CD4-positive, CD25-positive, alpha-beta regulatory T cell (primary cell): ENCODE data around the gene APCDD1L. TPM values are rescaled to one million over a fixed set of nuclear protein-coding genes. Genes with fewer than 3 reads are reported as not detected.

Source experiments
- ATAC-seq, 2 donors: fragments of 150-1000 bp; cut with Tn5 transposase; one replicate each; pipeline ENCODE4 v1.10.0; 2021; ENCODE audit warnings: low read depth in 2 of 2, moderate number of reproducible peaks in 2 of 2, moderate library complexity in 1 of 2
- DNase-seq, 3 donors: peaks; one replicate each; pipeline versions ENCODE4 v3.0.0 to v3.0.0-alpha.2; 2012 to 2022; ENCODE audit warnings: mixed read lengths in 1 of 3
- H3K27ac ChIP-seq: one replicate; pipeline ENCODE4 v1.7.0; 2013; ENCODE audit warnings: mild to moderate bottlenecking, low read length; ENCODE audit not compliant: insufficient read depth, poor library complexity, severe bottlenecking
- H3K27me3 ChIP-seq: one replicate; pipeline ENCODE4 v1.7.0; 2013; ENCODE audit warnings: low read length; ENCODE audit not compliant: control insufficient read depth, insufficient read depth
- H3K36me3 ChIP-seq: one replicate; pipeline ENCODE4 v1.7.0; 2013; ENCODE audit warnings: mild to moderate bottlenecking, low read length, moderate library complexity; ENCODE audit not compliant: control insufficient read depth, insufficient read depth
- H3K4me1 ChIP-seq: 2 replicates; pipeline ENCODE4 v1.7.0; 2013; ENCODE audit warnings: mild to moderate bottlenecking, low read length; ENCODE audit not compliant: insufficient read depth, control insufficient read depth, poor library complexity, severe bottlenecking
- H3K4me3 ChIP-seq: one replicate; pipeline ENCODE4 v1.7.0; 2013; ENCODE audit warnings: low read depth, mild to moderate bottlenecking, low read length, moderate library complexity
- H3K9me3 ChIP-seq, 2 experiments: 1 replicate in 1 of 2; 2 replicates in 1 of 2; pipeline ENCODE4 v1.7.0; 2013; ENCODE audit warnings: low read length in 2 of 2, mild to moderate bottlenecking in 1 of 2, moderate library complexity in 1 of 2; ENCODE audit not compliant: control insufficient read depth in 2 of 2
- H3K27ac Mint-ChIP-seq, 3 donors: one replicate each; pipeline ENCODE4 v1.8.0; 2020 to 2022; ENCODE audit warnings: mild to moderate bottlenecking in 3 of 3, mixed read lengths in 3 of 3, moderate library complexity in 2 of 3
- H3K27me3 Mint-ChIP-seq: one replicate; pipeline ENCODE4 v1.8.0; 2022; ENCODE audit warnings: mild to moderate bottlenecking, mixed read lengths
- H3K36me3 Mint-ChIP-seq: one replicate; pipeline ENCODE4 v1.8.0; 2020; ENCODE audit warnings: mixed read lengths
- H3K4me1 Mint-ChIP-seq, 4 donors: one replicate each; pipeline ENCODE4 v1.8.0; 2020 to 2022; ENCODE audit warnings: mixed read lengths in 4 of 4, mild to moderate bottlenecking in 1 of 4
- H3K4me3 Mint-ChIP-seq, 4 donors: one replicate each; pipeline ENCODE4 v1.8.0; 2020 to 2022; ENCODE audit warnings: mild to moderate bottlenecking in 4 of 4, mixed read lengths in 4 of 4, moderate library complexity in 3 of 4
- H3K9me3 Mint-ChIP-seq, 7 donors: one replicate each; pipeline ENCODE4 v1.8.0; 2020 to 2022; ENCODE audit warnings: mixed read lengths in 7 of 7, mild to moderate bottlenecking in 3 of 7, moderate library complexity in 2 of 7
- polyA plus RNA-seq, 4 donors: library from polyadenylated mRNA; unstranded; fragments of 300-500 nt; fragmentation: Illumina TruSeq; gene quantifications; one replicate each; pipeline ENCODE4 v1.2.3, GENCODE V29; 2021
- total RNA-seq: library from RNA; stranded (reverse); gene quantifications from one replicate; pipeline ENCODE4 v1.2.3, GENCODE V29; 2022

APCDD1L gene
- total and polyA plus RNA-seq, 5 donors from 2014 or later: 0.62 TPM; not detected in 4

- no peak overlapping the region for H3K27ac ChIP-seq
- Mint-ChIP-seq H3K36me3 (no peaks in the 10 kb centered on the region), H3K4me3 (no peak overlapping the region), H3K9me3 (no peaks in the 10 kb centered on the region), H3K4me1 (no peaks in the 10 kb centered on the region), H3K27me3 (no peaks in the 10 kb centered on the region), H3K27ac (no peak overlapping the region)
- no peaks in the 10 kb centered on the region for H3K4me1 ChIP-seq
- no peak for DNase-seq
- no peak for ATAC-seq
- H3K4me3 ChIP-seq: no peak overlapping the region
- no peaks in the 10 kb centered on the region for H3K27me3 ChIP-seq
- H3K9me3 ChIP-seq: no peaks in the 10 kb centered on the region
- no peaks in the 10 kb centered on the region for H3K36me3 ChIP-seq
Observed at GRCh38 chr20:58469616-58470015, 45.6 kb downstream of the APCDD1L start.

DNA sequence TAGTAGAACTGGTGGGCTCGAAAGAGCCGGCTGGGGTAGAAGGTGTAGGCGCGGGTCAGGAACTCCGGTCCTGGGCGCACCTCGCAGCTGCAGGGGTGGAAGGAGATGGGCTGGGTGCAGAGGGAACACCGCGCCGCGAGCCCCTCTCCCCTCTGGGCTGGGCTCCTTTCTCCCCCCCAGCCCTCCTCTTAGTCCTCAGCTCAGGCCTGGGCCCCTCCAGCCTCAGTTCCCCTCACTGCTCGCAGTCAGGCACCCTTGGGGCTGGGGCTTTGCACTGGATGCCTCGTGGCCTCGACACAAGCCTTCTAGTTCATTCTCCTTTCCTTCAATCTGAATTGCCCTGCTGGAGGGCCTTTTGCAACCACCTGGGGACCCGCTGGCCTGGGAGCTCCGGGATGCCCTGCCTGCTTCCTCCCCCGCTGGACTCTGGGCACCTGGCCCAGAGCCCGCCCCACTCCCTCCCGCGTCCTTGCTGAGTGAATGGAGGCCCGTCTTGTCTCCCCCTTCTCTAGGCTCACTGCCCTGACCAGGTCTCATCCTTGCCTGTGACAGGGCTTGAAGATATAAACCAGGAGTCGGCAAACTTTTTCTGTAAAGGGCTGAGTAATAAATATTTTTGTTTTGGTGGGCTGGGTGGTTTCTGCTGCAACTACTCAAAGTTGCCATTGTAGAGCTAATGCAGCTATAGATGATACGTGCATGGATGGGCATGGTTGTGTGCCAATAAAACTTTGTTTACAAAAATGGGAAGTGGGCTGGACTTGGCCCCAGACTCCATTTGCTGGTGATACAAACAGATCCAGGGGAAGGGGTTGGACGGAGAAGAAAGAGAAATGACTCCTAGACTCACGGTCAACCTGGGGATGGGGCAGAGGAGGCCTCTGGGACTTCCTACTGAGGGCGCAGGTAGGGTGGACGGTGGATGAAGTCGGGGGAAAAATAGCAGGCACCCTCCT lies 47.3 kb downstream of the APCDD1L start:
- Mint-ChIP-seq H3K9me3 (no peaks in the 10 kb centered on the region), H3K4me3 (no peak overlapping the region), H3K36me3 (no peaks in the 10 kb centered on the region), H3K27ac (peak overlapping the region in 1 of 3 donors; percentile 48), H3K27me3 (no peaks in the 10 kb centered on the region), H3K4me1 (no peaks in the 10 kb centered on the region)
- Histone ChIP-seq H3K36me3 (no peaks in the 10 kb centered on the region), H3K27ac (no peak overlapping the region), H3K4me1 (no peaks in the 10 kb centered on the region), H3K9me3 (no peaks in the 10 kb centered on the region), H3K4me3 (no peak overlapping the region), H3K27me3 (no peaks in the 10 kb centered on the region)
- DNase-seq: no peak
- no peak for ATAC-seq

DNA sequence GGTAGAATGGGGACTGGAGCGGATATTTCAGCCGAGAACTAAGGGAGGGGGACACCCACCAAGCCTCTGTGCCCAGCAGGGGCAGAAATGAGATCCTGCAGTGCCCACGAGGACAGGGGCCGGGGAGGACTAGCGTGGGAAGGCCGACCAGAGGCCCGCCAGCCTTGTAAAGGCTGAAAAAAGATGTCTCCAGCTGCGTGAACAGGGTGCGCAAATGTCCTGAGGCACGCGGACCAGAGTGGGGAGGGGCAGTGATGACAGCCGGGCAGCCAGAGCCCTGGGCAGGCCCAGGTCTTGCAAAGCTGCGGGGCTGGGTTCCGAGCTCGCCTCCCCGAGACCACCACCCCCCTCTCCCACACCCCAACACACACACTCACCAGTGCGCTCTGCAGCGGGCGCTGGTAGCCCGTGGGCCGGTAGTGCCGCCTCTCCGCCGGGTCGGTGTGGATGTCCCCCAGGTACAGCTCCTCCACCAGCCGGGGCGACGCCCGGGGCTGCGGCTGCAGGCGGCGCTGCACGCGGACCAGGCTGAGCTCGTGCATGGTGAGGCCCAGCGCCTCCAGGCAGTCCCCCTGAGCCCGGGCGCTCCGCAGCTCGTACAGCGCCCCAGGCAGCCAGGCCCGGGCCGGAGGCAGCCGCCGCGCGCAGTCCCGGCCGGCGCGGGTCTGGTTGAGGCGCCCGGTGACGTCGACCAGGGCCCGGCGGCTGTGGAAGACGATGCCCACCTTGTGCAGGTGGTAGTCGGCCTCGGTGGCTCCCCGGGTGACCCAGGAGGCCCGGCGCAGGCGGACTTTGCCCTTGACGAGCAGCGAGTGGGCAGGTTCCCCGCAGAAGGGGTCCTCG lies 48.2 kb downstream of the APCDD1L start:
- H3K27me3 ChIP-seq: no peaks in the 10 kb centered on the region
- DNase-seq: no peak
- Mint-ChIP-seq H3K4me3 (no peak overlapping the region), H3K4me1 (no peaks in the 10 kb centered on the region), H3K27me3 (no peaks in the 10 kb centered on the region), H3K36me3 (no peaks in the 10 kb centered on the region), H3K9me3 (no peaks in the 10 kb centered on the region), H3K27ac (no peak overlapping the region)
- H3K9me3 ChIP-seq: no peaks in the 10 kb centered on the region
- no peaks in the 10 kb centered on the region for H3K4me1 ChIP-seq
- no peak overlapping the region for H3K4me3 ChIP-seq
- H3K36me3 ChIP-seq: no peaks in the 10 kb centered on the region
- ATAC-seq: no peak
- no peak overlapping the region for H3K27ac ChIP-seq

GRCh38 chr20:58466095-58466708 lies 49.0 kb downstream of the APCDD1L start:
- Histone ChIP-seq H3K36me3 (no peaks in the 10 kb centered on the region), H3K27me3 (no peaks in the 10 kb centered on the region), H3K4me1 (no peaks in the 10 kb centered on the region), H3K27ac (no peak overlapping the region), H3K4me3 (no peak overlapping the region), H3K9me3 (no peaks in the 10 kb centered on the region)
- ATAC-seq (no peak), DNase-seq (no peak)
- Mint-ChIP-seq H3K4me1 (no peaks in the 10 kb centered on the region), H3K27ac (peak overlapping the region in 1 of 3 donors; percentile 38), H3K27me3 (no peaks in the 10 kb centered on the region), H3K9me3 (no peaks in the 10 kb centered on the region), H3K36me3 (no peaks in the 10 kb centered on the region), H3K4me3 (no peak overlapping the region)

GRCh38 chr20:58464838-58465237 lies 50.4 kb downstream of the APCDD1L start:
- Histone ChIP-seq H3K9me3 (no peaks in the 10 kb centered on the region), H3K27ac (no peak overlapping the region), H3K36me3 (no peaks in the 10 kb centered on the region), H3K27me3 (no peaks in the 10 kb centered on the region), H3K4me3 (no peak overlapping the region), H3K4me1 (no peaks in the 10 kb centered on the region)
- Mint-ChIP-seq H3K9me3 (no peaks in the 10 kb centered on the region), H3K27ac (no peak overlapping the region), H3K4me1 (no peaks in the 10 kb centered on the region), H3K27me3 (no peaks in the 10 kb centered on the region), H3K4me3 (no peak overlapping the region), H3K36me3 (no peaks in the 10 kb centered on the region)
- no peak for DNase-seq
- ATAC-seq: no peak

DNA sequence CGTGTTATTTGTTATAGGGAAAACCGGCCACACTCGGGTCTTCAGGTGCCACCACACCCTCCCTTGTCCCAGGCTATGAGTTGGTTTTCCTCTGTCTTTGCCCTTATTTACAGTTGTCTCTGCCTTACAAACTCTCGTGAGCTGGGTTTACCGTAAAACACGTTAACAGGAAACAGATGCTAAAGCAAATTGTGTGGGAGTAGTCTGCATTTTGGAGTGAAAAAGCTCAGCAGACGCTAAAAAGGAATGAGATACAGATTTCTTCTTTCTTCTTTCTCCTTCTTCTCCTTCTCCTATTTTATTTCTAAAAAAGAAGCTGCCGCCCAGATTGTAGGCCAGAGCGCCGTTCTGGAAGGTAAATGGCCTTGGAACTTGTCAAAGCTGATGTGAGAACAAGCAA lies 51.9 kb downstream of the APCDD1L start:
- no peaks in the 10 kb centered on the region for H3K9me3 Mint-ChIP-seq
- H3K4me3 Mint-ChIP-seq: no peak overlapping the region
- no peak for ATAC-seq
- DNase-seq: no peak
- H3K27ac ChIP-seq: no peak overlapping the region
- H3K27me3 ChIP-seq: no peaks in the 10 kb centered on the region
- no peak overlapping the region for H3K4me3 ChIP-seq
- no peaks in the 10 kb centered on the region for H3K4me1 ChIP-seq
- H3K36me3 Mint-ChIP-seq: peaks cover 4% of the 10 kb centered on the region
- H3K36me3 ChIP-seq: no peaks in the 10 kb centered on the region
- H3K4me1 Mint-ChIP-seq: no peaks in the 10 kb centered on the region
- no peak overlapping the region for H3K27ac Mint-ChIP-seq
- H3K27me3 Mint-ChIP-seq: no peaks in the 10 kb centered on the region
- H3K9me3 ChIP-seq: no peaks in the 10 kb centered on the region

DNA sequence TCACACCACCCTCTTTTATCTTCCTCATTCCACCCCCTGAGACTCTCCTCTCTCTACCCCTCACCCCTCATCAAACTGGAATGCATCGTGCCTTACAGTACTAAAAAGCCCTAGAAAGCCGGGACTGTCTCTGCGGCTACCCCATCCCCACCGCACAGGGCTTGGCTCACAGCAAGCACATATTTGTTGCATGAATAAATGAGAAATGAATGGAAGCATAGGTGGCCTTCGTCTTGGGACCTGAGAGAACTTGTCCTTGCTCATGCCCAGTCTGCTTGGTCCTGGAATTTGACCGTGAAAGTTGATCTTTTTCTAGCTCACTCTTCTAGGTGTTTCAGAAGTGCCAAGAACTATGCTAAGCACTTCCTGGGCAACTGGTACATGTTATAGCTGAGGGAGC lies 53.3 kb downstream of the APCDD1L start:
- Mint-ChIP-seq H3K27ac (no peak overlapping the region), H3K4me1 (no peaks in the 10 kb centered on the region), H3K9me3 (no peaks in the 10 kb centered on the region), H3K36me3 (peaks cover 5% of the 10 kb centered on the region), H3K27me3 (no peaks in the 10 kb centered on the region), H3K4me3 (no peak overlapping the region)
- Histone ChIP-seq H3K36me3 (no peaks in the 10 kb centered on the region), H3K27ac (no peak overlapping the region), H3K4me3 (no peak overlapping the region), H3K27me3 (no peaks in the 10 kb centered on the region), H3K9me3 (no peaks in the 10 kb centered on the region), H3K4me1 (no peaks in the 10 kb centered on the region)
- DNase-seq (no peak), ATAC-seq (no peak)
